HepG2 (cell line): ENCODE data around the gene LLGL2. TPM values are rescaled to one million over a fixed set of nuclear protein-coding genes. Genes with fewer than 3 reads are reported as not detected.

Source experiments
- AKAP8 ChIP-seq: sonication (generic); formaldehyde crosslinking; IDR thresholded peaks from 2 replicates; pipeline ENCODE4 v1.5.1; 2020; ENCODE audit warnings: mild to moderate bottlenecking, missing genetic modification reagents
- DZIP1 ChIP-seq: sonication (generic); formaldehyde crosslinking; IDR thresholded peaks from 2 replicates; pipeline ENCODE4 v1.5.0; 2020; ENCODE audit warnings: mild to moderate bottlenecking, missing genetic modification reagents
- ELF1 ChIP-seq: sonication (generic); formaldehyde crosslinking; IDR thresholded peaks from 2 replicates; pipeline ENCODE4 v1.4.0; 2020; ENCODE audit warnings: missing genetic modification reagents
- GRHL1 ChIP-seq: sonication (generic); formaldehyde crosslinking; conservative IDR thresholded peaks from 2 replicates; pipeline ENCODE4 v1.8.0; 2022; ENCODE audit warnings: missing genetic modification reagents
- IKZF4 ChIP-seq: sonication (generic); formaldehyde crosslinking; IDR thresholded peaks from 2 replicates; pipeline ENCODE4 v1.5.1; 2020; ENCODE audit warnings: borderline replicate concordance, mild to moderate bottlenecking, low read depth, missing genetic modification reagents; ENCODE audit errors: not compliant biosample characterization
- KIAA2018 ChIP-seq: sonication (generic); formaldehyde crosslinking; IDR thresholded peaks from 2 replicates; pipeline ENCODE4 v1.5.0; 2020; ENCODE audit warnings: mild to moderate bottlenecking, missing genetic modification reagents, borderline replicate concordance
- KLF12 ChIP-seq: sonication (generic); formaldehyde crosslinking; IDR thresholded peaks from 2 replicates; pipeline ENCODE4 v1.4.0; 2020; ENCODE audit warnings: missing genetic modification reagents, borderline replicate concordance
- MXD4 ChIP-seq: IDR thresholded peaks from 2 replicates; pipeline ENCODE4 v1.6.1; 2016; ENCODE audit warnings: mild to moderate bottlenecking, missing biosample characterization, missing genetic modification reagents
- RNF2 ChIP-seq: fragments of 450-650 bp; conservative IDR thresholded peaks from 2 replicates; pipeline ENCODE4 v1.6.1; 2016; ENCODE audit warnings: low read depth
- ZBTB26 ChIP-seq: IDR thresholded peaks from 2 replicates; pipeline ENCODE4 v1.6.1; 2016; ENCODE audit warnings: missing compliant biosample characterization, missing genetic modification reagents, borderline replicate concordance
- ZNF468 ChIP-seq: sonication (generic); formaldehyde crosslinking; IDR thresholded peaks from 2 replicates; pipeline ENCODE4 v1.8.0; 2022; ENCODE audit warnings: mild to moderate bottlenecking, moderate library complexity, missing genetic modification reagents
- polyA plus RNA-seq, 8 experiments: library from polyadenylated mRNA; depleted of rRNA in 3 of 8; stranded (reverse) in 7 of 8; unstranded in 1 of 8; fragments of >200 nt; fragmentation: Illumina TruSeq in 4 of 8; extraction: Trizol in 4 of 8; gene quantifications; 2 replicates each; pipeline versions ENCODE4 v1.2.1 to v1.2.3, GENCODE V29; 2011 to 2016; ENCODE audit warnings: low read depth in 4 of 8, missing spikeins in 1 of 8, mixed read lengths in 1 of 8; ENCODE audit not compliant: insufficient read depth in 1 of 8
- total RNA-seq, 5 experiments: library from RNA; depleted of rRNA; stranded (reverse); fragments of >200 nt; fragmentation: Illumina TruSeq; extraction: Trizol; gene quantifications; 2 replicates each; pipeline ENCODE4 v1.2.3, GENCODE V29; 2016; ENCODE audit warnings: low read depth in 1 of 5

The LLGL2 gene
- total and polyA plus RNA-seq, 2 of the 13 experiments (the other 11 are each of a cell fraction or from before 2014, with no cell fraction given), result 83.0 to 86.7 TPM

GRCh38 chr17:75524970-75525805 lies at the start of gene LLGL2 (continued):
- TF ChIP-seq KIAA2018, result no peak
- TF ChIP-seq IKZF4 (CRISPR knock-in tag), result no peak
- TF ChIP-seq ELF1 (CRISPR knock-in tag), result no peak; the same call in 1 of the 2 replicates
- no peak for TF ChIP-seq GRHL1 (CRISPR knock-in tag)
- peak; percentile 87 for TF ChIP-seq AKAP8 (CRISPR knock-in tag)
- TF ChIP-seq ZNF468 (CRISPR knock-in tag), result peak; percentile 70; the same call in 1 of the 2 replicates
- no peak for TF ChIP-seq DZIP1
- peak; percentile 99 for TF ChIP-seq KLF12
- peak; percentile 27; the same call in 1 of the 2 replicates for TF ChIP-seq ZBTB26 (CRISPR knock-in tag)
- TF ChIP-seq MXD4 (CRISPR knock-in tag), result peak; percentile 88; the same call in 1 of the 2 replicates
- peak; percentile 47; the same call in 1 of the 2 replicates for TF ChIP-seq RNF2
